GM12875 (cell line): Measurements from ENCODE around the gene DOLPP1.

ENCODE experiments used
- H3K4me3 ChIP-seq: one replicate; pipeline ENCODE4 v1.5.1; 2011; ENCODE audit warnings: low read depth, low read length, control low read depth
- TF ChIP-seq, protein P1 (sequence below): IDR thresholded peaks from 2 replicates; pipeline ENCODE4 v1.5.1; 2011; ENCODE audit warnings: low read depth, mild to moderate bottlenecking, control low read depth, inconsistent platforms, low read length, moderate library complexity, borderline replicate concordance; ENCODE audit not compliant: insufficient read depth

Gene DOLPP1

DNA sequence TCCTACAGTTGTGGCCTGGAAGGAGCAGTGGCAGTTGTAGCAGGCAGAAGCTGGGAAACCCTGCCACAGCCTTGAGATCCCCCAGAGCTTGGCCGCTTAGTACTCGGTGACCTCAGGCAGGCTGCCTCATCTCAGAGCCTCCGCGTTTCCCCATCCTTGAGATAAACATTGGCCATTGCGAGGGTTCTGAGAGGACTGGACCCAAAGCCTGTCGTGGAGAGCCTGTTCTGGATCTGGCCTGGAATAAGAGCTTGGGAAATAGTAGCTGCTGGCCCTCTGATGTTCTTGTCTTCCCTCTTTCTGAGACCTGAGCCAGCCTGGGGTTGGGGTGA is 43.2 kb upstream of the DOLPP1 start:
- H3K4me3 ChIP-seq: no peak overlapping the region
- TF ChIP-seq, protein P1, sequence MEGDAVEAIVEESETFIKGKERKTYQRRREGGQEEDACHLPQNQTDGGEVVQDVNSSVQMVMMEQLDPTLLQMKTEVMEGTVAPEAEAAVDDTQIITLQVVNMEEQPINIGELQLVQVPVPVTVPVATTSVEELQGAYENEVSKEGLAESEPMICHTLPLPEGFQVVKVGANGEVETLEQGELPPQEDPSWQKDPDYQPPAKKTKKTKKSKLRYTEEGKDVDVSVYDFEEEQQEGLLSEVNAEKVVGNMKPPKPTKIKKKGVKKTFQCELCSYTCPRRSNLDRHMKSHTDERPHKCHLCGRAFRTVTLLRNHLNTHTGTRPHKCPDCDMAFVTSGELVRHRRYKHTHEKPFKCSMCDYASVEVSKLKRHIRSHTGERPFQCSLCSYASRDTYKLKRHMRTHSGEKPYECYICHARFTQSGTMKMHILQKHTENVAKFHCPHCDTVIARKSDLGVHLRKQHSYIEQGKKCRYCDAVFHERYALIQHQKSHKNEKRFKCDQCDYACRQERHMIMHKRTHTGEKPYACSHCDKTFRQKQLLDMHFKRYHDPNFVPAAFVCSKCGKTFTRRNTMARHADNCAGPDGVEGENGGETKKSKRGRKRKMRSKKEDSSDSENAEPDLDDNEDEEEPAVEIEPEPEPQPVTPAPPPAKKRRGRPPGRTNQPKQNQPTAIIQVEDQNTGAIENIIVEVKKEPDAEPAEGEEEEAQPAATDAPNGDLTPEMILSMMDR: no peak

DNA sequence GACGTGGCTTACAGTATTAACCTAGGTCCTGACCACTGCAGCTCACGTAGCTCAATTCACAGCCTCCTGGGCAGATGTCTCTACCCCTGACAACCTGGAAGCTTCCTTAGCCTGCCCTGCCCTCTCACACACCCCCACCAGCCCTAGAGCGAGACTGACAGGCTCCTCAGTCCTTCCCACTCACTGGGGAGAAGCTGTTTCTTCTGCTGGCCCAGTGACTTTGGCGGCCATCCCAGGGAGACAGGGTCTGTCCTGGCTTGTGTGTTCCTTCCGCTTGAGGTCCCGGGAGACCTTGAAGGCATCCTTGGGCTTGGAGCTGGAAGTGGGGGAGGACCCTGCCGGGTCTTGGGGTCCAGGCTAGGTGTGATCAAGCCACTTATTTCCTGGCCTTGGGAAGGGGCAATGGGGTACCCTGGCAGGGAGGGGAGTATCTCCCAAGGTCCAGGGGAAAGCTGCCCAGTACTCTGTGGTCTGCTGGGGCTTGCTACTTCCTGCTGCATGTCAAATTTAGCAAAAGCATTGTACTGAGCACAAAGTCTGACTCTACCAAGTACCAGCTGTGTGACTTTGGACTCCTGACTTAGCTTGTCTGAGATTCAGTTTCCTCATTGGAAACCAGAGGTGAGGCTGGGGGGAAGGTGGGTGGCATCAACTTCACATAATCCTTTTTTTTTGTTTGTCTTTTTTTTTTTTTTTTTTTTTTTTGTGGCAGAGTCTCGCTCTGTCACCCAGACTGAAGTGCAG is 42.6 kb upstream of the DOLPP1 start:
- no peak overlapping the region for H3K4me3 ChIP-seq
- TF ChIP-seq, protein P1: no peak

DNA sequence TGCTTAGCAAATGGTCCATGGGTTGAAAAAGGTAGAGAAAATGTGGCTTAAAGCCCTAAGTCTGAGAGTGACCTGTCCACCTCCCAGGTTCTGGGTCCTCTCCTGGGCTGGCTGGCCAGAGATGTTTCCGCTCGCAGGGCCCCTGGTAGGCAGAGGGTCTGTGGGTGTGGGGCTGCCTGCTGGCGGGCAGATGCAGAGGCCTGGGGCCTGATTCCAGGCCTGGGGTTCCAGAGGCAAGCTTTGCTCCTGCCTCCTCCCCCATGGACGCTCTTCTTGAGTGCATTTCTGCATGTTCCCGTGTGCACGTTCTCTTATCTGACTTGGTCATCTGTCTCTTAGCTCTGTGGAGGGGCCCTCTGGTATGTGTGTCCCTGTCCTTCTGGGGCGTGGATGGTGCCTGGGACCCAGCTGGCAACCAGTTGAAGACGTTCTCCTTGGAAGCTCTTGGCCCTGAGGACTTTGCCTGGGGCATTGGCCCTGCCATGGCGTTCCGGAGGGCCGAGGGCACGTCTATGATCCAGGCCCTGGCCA is 40.7 kb upstream of the DOLPP1 start:
- TF ChIP-seq, protein P1: no peak
- no peak overlapping the region for H3K4me3 ChIP-seq

DNA sequence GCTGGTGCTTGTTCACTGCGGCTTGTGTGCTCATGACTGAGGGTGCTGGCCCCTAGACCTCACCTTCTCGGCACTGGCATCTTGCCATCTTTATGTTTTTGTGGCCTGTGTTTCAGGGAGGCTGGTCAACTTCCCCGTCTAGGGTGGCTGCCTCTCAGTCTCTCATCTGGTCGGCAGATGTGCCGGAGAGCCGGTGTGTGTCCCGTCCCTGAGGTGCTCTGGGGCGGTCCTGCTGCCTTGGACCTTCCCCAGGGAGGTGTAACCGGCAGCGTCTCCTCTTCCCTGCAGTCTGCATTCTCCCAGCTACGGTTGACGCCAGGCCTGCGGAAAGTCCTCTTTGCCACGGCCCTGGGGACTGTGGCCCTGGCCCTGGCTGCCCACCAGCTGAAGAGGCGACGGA is 38.9 kb upstream of the DOLPP1 start:
- H3K4me3 ChIP-seq: no peak overlapping the region
- TF ChIP-seq, protein P1: no peak

DNA sequence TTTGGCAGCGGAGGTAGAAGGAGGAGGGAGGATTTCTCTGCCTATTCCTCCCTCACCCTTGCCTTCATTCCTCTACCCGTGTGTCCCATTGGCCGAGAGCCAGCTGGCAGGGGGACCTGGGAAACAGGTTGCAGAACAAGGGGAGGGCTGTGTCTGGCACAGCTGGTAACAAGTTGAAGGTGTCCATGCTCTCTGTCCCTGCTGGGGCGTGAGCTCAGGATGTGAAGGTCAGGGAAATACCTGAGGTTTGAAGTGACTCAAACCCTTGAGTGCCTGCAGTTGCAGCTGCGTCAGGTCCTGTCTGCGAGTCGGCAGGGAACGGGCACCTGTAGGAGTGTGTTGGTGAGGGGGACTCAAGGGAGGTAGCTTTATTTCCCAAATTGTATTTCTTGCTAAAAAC is 28.3 kb upstream of the DOLPP1 start:
- H3K4me3 ChIP-seq: no peak overlapping the region
- TF ChIP-seq, protein P1: no peak

DNA sequence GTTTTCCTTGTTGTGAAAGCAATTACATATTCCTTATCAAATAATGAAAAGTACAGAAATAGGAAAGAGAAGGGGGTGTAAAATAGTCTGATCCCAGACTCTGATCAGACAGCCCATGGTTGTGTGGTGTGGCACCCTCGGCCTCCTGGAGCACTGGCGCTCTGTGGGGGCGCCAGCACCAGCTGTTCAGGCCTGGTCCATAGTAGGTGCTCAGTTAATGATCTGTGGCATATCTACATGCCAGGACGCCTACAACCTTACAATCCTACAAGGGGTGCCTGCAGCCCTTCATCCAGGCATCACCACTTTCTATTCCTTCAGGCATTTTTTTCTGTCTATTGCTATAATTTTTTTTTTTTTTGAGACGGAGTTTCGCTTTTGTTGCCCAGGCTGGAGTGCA is 27.9 kb upstream of the DOLPP1 start:
- no peak overlapping the region for H3K4me3 ChIP-seq
- TF ChIP-seq, protein P1: no peak

DNA sequence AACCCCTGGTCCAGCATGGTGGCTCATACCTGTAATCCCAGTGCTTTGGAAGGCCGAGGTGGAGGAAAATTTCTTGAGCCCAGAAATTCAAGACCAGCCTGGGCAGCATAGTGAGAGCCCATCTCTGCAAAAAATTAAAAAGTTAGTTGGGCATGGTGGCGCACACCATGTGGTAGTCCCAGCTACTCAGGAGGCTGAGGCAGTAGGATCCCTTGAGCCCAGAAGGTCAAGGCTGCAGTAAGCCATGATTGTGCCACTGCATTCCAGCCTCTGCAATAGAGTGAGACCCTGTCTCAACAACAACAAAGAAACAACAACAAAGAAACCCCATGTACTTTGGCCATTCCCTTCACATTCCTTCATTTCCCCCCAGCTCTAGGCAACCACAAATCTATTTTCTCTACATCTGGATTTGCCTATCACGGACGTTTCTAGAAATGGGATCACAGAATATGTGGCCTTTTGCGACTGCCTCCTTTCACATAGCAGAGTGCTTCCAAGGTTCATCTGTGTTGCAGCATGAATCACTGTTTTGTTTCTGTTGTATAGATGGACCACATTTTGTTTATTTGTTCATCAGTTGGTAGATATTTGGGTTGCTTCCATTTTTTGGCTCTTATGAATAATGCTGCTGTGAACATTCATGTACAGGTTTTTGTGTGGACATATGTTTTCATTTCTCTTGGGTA is 26.6 kb upstream of the DOLPP1 start:
- no peak overlapping the region for H3K4me3 ChIP-seq
- TF ChIP-seq, protein P1: no peak
